22Rv1 (cell line): ENCODE measurements around the gene GULP1.
A peak's percentile ranks its signal among the peaks of the same experiment; 100 is the strongest.

ENCODE experiments used
- H3K27ac ChIP-seq: fragments of 450-650 bp; 2 replicates; pipeline ENCODE4 v1.5.1; 2017
- CTCF ChIP-seq: fragments of 450-650 bp; IDR thresholded peaks from 2 replicates; pipeline ENCODE4 v1.5.1; 2017; ENCODE audit warnings: mild to moderate bottlenecking
- ZFX ChIP-seq: fragments of 450-650 bp; IDR thresholded peaks from 2 replicates; pipeline ENCODE4 v1.6.1; 2017; ENCODE audit warnings: antibody characterized with exemption, borderline replicate concordance

GULP1 gene

DNA sequence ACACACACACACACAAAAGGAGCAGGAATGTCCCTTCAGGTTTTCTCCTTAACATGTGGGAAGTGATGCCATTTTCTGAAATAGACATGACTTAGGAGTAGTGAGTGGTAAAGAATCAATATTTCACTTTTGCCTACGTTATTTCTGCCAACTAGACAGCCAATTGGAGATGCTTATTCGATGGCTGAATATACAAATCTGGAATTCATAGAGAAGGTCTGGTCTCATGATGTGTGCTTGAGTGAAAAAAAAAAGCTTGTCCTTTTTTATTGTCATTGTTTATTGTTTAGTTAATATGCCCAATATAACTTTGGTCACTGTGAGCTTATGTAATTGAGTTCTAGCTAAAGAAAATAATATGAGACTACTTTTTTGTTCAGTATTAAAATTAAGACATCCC lies 284.3 kb downstream of the GULP1 start:
- peak overlapping the region; percentile 94 for H3K27ac ChIP-seq
- TF ChIP-seq ZFX (no peak), CTCF (no peak)

- TF ChIP-seq CTCF (no peak), ZFX (no peak)
Measured at GRCh38 chr2:188576651-188577050, 285.0 kb downstream of the GULP1 start.

GRCh38 chr2:188577231-188577630 lies 285.6 kb downstream of the GULP1 start:
- no peak for TF ChIP-seq ZFX
- TF ChIP-seq CTCF = no peak
- H3K27ac ChIP-seq = peak overlapping the region; percentile 94

More at GRCh38 chr2:188576651-188577050, 285.0 kb downstream of the GULP1 start:
- peak overlapping the region; percentile 94 for H3K27ac ChIP-seq

GRCh38 chr2:188580738-188581137 lies 289.1 kb downstream of the GULP1 start:
- peak overlapping the region; percentile 41; the same call in 1 of the 2 replicates for H3K27ac ChIP-seq
- no peak for TF ChIP-seq ZFX
- no peak for TF ChIP-seq CTCF

DNA sequence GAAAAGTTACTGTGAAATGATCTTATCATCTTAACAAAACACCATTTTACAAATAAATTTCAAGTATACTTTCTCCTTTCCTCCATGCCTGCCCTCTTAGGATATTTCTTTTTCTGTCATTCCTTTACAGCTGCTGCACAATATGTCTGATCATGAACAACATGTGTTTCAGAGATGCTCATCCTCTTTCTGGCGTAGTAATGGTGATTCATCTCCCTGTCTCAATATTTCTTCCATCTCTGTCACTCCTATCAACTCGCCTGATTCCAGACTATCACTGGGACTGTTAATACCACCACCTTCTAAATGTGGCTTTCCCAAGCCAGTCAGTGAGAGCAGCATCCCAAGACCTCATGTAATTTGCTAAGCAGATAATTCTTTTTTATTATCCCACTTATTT lies 290.5 kb downstream of the GULP1 start:
- peak overlapping the region; percentile 41 for H3K27ac ChIP-seq
- TF ChIP-seq CTCF = no peak
- no peak for TF ChIP-seq ZFX

DNA sequence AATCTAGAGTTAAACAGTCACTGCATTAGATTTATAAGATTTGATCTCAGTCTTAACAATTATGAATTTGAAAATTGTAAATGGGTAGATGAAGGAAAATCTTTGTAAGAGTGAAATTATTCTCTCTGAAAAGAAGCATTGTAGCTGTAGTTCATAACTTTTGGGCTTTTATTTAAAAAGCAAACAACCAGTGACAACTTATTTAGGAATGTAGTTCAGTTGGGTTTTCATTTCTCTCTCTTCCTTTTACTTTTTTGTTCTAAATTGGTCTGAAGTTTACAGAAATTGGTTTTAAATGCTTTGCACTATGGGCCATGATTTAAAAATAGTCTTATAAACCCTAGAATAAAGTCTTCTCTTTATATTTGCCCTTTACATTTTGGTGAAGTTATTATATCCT lies 296.6 kb downstream of the GULP1 start:
- H3K27ac ChIP-seq = peak overlapping the region; percentile 33
- no peak for TF ChIP-seq CTCF
- no peak for TF ChIP-seq ZFX

DNA sequence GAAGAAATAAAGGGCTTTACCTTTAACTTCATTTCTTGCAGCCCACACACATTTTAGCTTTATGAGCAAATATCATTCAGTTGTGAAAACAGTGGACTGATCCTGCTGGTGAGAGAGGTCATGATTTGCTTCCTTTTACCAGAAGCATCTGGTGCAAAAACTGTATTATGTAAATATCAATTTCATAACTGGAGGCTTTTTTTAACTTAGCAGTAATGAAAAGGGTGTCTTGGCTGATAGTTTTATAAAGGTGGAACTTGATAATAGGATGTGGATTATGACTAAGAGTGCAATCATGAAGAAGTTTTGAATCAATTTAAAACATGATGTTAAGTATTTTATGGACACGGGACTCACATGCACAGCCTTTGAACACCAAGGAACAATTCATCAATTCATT lies 304.4 kb downstream of the GULP1 start:
- peak overlapping the region; percentile 56 for H3K27ac ChIP-seq

More for the DNA sequence above, 304.4 kb downstream of the GULP1 start:
- TF ChIP-seq ZFX = no peak
- no peak for TF ChIP-seq CTCF
